ENCODE results near the gene SKI.
"Not testable (repeated sequence)": the region's sequence is repeated elsewhere in the genome, so short reads cannot be mapped to it uniquely, and the experiment has no call there.

SKI gene

GRCh38 chr1:2248854-2249558, 20.9 kb downstream of the SKI start:
- no peak for DNase-seq

GRCh38 chr1:2249559-2249906, 21.4 kb downstream of the SKI start:
- no peak for DNase-seq

- DNase-seq, result no peak
These were observed 22.7 kb downstream of the SKI start for GRCh38 chr1:2250721-2251281.

GRCh38 chr1:2251363-2251762, 23.2 kb downstream of the SKI start:
- no peak for DNase-seq

GRCh38 chr1:2251786-2252185, 23.7 kb downstream of the SKI start:
- DNase-seq, result no peak

- DNase-seq, result no peak
These were observed 24.3 kb downstream of the SKI start for GRCh38 chr1:2252423-2252822.

GRCh38 chr1:2253036-2253796, 25.1 kb downstream of the SKI start:
- no peak for DNase-seq

- no peak for DNase-seq
These were observed 25.8 kb downstream of the SKI start for GRCh38 chr1:2253797-2254480.

GRCh38 chr1:2255047-2255419, 26.9 kb downstream of the SKI start:
- no peak for DNase-seq

- DNase-seq, result no peak
These were observed 27.6 kb downstream of the SKI start for GRCh38 chr1:2255420-2256369.

GRCh38 chr1:2256435-2257244, 28.5 kb downstream of the SKI start:
- DNase-seq, result no peak

GRCh38 chr1:2257245-2257627, 29.1 kb downstream of the SKI start:
- DNase-seq, result no peak

- DNase-seq, result no peak
These were observed 30.1 kb downstream of the SKI start for GRCh38 chr1:2258122-2258681.

GRCh38 chr1:2258996-2259395, 30.9 kb downstream of the SKI start:
- DNase-seq, result no peak

GRCh38 chr1:2259668-2260402, 31.7 kb downstream of the SKI start:
- no peak for DNase-seq

- DNase-seq, result not testable (repeated sequence)
These were observed 32.4 kb downstream of the SKI start for GRCh38 chr1:2260470-2260869.

GRCh38 chr1:2260917-2261316, 32.8 kb downstream of the SKI start:
- DNase-seq, result no peak

- not testable (repeated sequence) for DNase-seq
These were observed 33.6 kb downstream of the SKI start for GRCh38 chr1:2261476-2262395.

- DNase-seq, result no peak
These were observed 38.3 kb downstream of the SKI start for GRCh38 chr1:2266301-2266975.
